NCI-H1105 treated with DMSO at 0.1 percent for 48 hours (cell line): ENCODE data around the gene ADSS2.

ENCODE experiments used
- DNase-seq: peaks from one replicate; lab custom pipeline; 2025; lab: John Stamatoyannopoulos, UW

Gene ADSS2

DNA sequence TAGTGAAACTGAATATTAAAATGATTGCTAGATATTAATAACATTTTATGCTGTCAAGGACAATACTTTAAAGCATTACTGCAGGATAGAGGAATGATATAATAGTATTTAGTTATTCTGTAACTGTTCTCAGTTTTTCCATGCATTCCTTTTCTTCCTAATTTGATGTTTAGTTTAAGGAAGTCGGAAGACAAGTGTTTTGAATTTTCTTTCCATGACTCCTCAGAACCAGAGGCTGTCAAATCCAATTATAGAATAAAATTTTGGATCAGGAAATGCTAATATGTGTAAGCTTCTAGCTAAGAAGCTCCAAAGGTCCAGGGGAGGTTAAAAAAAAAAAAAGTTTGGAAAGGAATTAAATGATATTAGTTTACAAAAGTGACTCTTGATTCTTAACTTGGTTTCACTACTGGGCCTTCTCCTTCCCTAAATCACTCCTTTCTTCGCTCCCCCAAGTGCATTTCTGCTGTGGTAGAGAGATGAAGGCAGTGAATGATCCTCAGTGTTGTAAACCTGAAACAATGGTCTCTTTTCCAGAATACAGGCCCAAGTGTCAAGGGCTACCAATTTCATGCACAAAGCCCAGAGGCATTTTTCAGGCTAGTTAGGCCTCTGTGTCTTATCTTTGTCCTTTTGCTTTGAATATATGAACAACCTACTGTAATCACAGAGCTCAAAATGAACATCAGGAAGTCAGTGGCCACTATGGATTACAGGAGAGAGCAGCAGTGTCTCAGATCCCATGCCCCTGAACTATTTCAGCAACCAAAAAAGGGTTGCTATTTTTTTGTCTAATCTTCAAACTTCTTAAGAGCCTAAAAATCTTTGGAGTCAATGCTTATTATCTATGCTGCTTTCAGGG, 6.2 kb downstream of the ADSS2 start:
- DNase-seq = no peak

- no peak for DNase-seq
Observed at GRCh38 chr1:244444854-244445253, 6.9 kb downstream of the ADSS2 start.

- DNase-seq = no peak
Observed at GRCh38 chr1:244442850-244443249, 8.9 kb downstream of the ADSS2 start.

- no peak for DNase-seq
Observed at GRCh38 chr1:244439391-244440032, 12.2 kb downstream of the ADSS2 start.

GRCh38 chr1:244437086-244437468, 14.6 kb downstream of the ADSS2 start:
- no peak for DNase-seq

DNA sequence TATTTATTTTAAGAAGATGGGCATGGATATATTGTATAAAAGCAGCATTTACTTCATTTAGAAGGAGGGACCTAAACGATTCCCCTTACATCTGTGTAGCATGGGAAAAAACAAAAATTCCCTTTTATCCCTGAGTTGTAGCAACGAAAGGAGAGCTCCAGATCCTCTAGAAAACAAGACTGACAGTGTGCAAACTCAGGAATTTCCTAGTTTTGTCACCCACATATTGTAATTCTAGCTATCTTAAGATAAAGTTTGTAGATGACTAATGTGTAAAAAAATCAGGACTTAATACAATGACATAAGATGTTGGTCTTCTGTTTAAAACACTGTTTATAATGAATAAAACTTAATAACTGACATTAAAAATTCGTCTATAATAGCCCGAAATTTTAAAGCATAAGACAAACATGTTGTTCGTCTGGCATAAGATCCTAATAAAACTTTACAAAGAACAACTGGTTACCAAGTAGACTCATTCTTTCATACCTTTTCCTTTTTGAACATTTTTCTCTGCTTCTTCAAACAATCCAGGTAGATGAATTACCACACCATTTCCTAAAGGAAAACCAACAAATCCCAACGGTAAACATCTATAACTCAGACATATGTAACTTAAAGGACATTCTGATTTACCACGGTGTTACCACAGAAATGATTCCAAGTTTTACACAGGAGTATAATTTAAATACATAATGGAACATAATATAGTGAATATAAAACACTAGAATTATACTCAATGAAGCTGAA, 15.2 kb downstream of the ADSS2 start:
- DNase-seq = no peak

DNA sequence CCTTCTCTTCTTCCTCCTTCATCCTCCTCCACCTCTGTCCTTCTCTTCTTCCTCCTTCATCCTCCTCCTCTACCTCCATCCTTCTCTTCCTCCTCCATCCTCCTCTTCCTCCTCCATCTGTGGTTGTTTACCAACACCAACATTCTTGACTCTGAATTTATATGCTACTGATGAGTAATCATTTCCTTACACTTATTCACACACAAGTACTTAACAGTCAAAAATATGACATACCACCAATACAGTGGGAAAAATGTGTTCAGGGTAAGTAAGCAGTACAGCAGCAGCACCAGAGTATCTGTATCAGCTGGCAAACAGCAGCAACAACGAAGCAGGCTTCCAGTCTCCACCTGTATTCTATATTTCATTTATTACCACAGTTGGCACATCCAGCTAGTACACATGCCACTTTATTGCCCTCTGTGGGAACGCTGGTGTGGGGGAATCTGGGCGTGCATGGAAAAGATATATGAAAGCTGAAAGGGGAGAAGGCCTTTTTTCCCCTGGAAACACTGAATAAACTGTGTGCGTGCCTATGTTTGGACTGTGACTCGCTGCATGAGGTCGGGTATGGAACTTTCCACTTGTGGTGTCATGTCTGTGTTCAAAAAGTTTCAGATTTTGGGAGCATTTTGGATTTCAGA, 16.0 kb downstream of the ADSS2 start:
- no peak for DNase-seq

DNA sequence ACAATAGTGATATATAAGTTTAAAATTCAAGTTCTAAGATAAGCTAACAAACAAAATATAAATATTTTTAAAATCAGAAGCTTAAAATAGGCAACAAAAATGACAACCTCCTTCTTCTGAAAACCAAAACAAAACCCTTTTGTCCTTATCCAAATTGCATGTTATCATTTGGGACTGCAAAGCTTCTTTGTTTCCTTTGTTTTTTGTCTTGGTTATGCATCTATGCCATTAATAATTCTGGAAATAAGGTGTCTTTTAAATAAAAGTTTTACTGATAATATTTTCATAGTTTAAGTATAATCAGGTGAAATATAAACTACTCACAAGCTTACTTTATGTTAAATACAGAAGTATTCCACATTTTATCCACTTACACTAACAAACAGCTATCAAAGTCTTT, 20.5 kb downstream of the ADSS2 start:
- DNase-seq = no peak

GRCh38 chr1:244429818-244430217, 21.9 kb downstream of the ADSS2 start:
- no peak for DNase-seq

DNA sequence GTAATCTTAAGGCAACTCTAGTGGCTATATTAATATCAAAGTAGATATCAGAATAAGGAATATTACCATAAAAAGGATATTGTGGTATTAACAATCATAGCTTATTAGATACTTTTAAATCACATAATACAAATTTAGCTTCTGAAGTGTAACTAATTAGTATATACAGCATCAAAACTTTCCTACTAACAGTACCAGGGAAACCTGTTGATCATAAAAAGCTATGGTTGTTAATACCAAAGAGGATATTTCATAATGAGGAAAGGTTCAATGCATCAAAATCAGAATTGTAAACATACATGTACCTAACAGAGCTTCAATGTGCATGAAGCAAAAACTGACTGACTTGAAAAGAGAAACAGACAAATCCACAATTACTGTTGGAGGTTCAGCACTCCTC, 24.1 kb downstream of the ADSS2 start:
- no peak for DNase-seq

DNA sequence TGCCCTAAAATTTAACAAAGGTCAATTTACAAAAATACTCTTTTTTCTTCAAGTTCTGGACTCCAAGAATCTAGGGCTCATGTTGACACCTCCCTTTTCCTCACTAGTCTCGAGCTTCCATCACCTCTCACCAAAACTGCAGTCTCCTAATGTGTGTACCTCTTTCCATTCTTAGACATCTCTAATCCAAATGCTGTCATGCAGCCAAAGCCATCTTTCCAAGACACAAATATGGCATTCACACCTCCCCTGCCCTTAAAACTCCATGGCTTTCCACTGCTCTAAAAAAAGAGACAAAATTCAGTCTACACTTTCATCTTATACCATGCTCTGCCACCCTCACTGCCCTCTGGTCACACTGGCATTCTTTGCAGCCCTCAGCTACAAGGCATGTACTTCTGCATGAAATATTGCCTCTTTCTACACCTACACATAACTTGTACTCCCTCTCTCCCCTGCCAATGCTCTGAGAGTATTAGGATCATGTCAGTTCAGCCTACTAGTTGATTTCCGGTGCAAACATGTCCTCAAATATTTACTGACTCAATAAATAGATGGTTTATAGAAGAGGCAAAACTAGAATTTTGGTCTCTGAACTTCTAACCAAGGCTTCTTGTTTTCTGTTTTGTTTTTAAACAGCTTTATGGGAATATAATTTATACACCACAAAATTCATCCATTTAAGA, 26.9 kb downstream of the ADSS2 start:
- DNase-seq = no peak

GRCh38 chr1:244422174-244422573, 29.5 kb downstream of the ADSS2 start:
- no peak for DNase-seq

DNA sequence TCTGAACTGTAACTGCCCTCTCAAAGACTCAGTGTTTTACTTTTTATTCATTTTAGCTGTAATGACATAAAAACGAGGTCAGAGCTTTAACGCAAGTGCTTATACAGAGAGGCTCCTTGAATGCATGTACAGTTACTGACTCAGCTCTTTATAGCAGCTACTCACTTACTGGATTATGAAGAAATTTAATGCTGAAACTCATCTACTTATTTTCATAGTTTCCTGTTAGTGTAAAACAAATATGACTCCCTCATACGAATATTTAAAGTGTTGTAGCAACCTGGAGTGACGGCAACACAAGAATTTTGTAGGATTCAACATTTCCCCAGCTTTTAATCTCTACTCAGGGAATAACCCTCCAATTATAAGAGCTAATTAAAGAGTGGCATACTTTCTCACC, 32.7 kb downstream of the ADSS2 start:
- no peak for DNase-seq

- no peak for DNase-seq
Observed at GRCh38 chr1:244414543-244414942, 37.2 kb downstream of the ADSS2 start.

GRCh38 chr1:244413736-244414135, 38.0 kb downstream of the ADSS2 start:
- DNase-seq = no peak

DNA sequence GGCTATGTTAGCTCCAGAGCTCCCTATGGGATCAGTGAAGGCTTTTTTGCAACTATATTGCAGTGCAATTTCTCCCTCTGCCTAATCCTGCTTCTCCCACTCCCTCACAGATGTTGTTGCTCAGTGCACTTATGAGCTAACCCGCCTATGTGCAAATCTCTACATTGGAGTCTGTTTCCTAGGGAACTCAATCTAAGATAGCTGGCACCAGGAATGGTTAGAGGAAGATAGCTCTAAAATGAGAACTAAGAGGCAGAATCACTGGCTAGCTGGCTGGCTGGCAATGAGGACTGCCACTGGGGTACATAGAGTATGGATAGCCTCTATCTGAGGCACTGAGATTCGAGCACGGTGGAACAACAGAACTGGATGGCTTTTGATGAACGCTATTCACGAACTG, 39.5 kb downstream of the ADSS2 start:
- DNase-seq = no peak

GRCh38 chr1:244409701-244410100, 42.0 kb downstream of the ADSS2 start:
- no peak for DNase-seq

DNA sequence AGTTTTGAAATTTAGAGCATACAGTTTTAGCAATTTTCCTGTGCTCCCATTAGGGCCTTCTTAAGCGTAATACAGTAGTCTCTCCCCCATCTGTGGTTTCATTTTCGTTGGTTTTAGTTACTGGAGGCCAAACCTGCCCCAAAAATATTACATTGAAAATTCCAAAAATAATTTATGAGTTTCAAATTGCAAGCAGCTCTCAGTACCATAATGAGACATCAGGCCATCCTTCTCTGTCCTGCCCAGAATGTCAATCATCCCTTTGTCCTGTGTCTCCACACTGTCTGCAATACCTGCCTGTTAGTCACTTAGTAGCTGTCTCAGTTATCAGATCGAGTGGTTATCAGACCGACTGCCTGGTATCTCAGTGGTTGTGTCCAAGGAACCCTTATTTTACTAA, 45.4 kb downstream of the ADSS2 start:
- DNase-seq = no peak

DNA sequence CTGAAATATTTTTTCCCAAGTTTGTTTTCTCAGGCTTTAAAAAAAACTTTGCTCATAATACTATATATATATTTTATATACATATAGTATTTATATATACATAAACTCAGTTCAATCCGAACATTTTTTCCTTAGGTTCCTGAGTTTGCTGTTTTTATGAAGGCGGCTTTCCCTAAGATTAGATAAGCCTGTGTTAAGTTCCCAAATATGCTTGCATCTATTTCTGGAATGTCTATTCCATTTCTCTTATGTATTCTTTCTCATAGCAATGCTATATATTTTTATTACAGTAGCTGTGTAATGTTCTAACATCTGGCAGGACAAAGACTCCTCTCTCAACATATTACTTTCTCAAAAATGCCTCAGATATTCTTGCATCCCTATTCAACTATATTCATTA, 45.9 kb downstream of the ADSS2 start:
- no peak for DNase-seq

GRCh38 chr1:244403431-244403830, 48.3 kb downstream of the ADSS2 start:
- no peak for DNase-seq

- no peak for DNase-seq
Observed at GRCh38 chr1:244400974-244401373, 50.7 kb downstream of the ADSS2 start.

DNA sequence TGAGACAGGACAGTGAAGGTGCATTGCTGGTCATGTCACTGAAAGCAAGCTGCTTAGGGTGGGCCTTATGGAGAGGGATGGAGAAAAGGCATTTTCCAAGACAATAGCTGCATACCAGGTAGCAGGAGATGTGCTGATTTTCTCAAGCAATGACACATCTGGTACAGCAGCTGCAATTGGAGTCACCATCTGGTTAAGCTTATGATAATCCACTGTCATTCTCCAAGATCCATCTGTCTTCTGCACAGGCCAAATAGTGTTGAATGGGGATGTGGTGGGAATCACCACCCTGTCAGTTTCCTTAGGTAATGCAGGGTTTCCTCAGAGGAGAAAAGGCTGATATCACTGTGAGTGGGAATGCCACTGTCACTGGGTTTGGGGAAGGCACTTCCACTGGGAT, 54.6 kb downstream of the ADSS2 start:
- DNase-seq = no peak
